Naive thymus-derived CD4-positive, alpha-beta T cell (primary cell): ENCODE measurements around the gene MORN5. TPM values are rescaled to one million over a fixed set of nuclear protein-coding genes. Genes with fewer than 3 reads are reported as not detected.

Experiments
- ATAC-seq: fragments of 150-1000 bp; cut with Tn5 transposase; 2 replicates; pipeline ENCODE4 v1.10.0; 2021; ENCODE audit warnings: mild to moderate bottlenecking, moderate library complexity
- CTCF ChIA-PET: fragments of 350-600 bp; sonication (Branson Sonifier 250); formaldehyde crosslinking; loops from one replicate; lab custom pipeline; 2021; ENCODE audit warnings: antibody characterized with exemption; lab: Charles Lee
- POLR2A ChIA-PET: fragments of 350-600 bp; sonication (Branson Sonifier 250); formaldehyde crosslinking; loops from one replicate; lab custom pipeline; 2021; ENCODE audit warnings: antibody characterized with exemption, inconsistent platforms; lab: Charles Lee
- DNase-seq, 9 donors: peaks; one replicate each; pipeline versions ENCODE4 v3.0.0 to v3.0.0-alpha.2; 2020 to 2022; ENCODE audit warnings: mixed read lengths in 1 of 9
- H3K27ac ChIP-seq: one replicate; pipeline ENCODE4 v1.7.0; 2013; ENCODE audit warnings: mild to moderate bottlenecking, low read depth, low read length, moderate library complexity
- H3K27me3 ChIP-seq, 2 donors: one replicate each; pipeline ENCODE4 v1.7.0; 2013; ENCODE audit warnings: low read length in 2 of 2, mild to moderate bottlenecking in 2 of 2, moderate library complexity in 2 of 2; ENCODE audit not compliant: control insufficient read depth in 2 of 2, insufficient read depth in 2 of 2
- H3K36me3 ChIP-seq, 3 experiments: 1 replicate in 2 of 3; 2 replicates in 1 of 3; pipeline ENCODE4 v1.7.0; 2013; ENCODE audit warnings: low read length in 3 of 3, mild to moderate bottlenecking in 3 of 3, moderate library complexity in 1 of 3; ENCODE audit not compliant: insufficient read depth in 3 of 3, control insufficient read depth in 2 of 3
- H3K4me1 ChIP-seq, 2 donors: one replicate each; pipeline ENCODE4 v1.7.0; 2013; ENCODE audit warnings: low read length in 2 of 2, mild to moderate bottlenecking in 2 of 2, moderate library complexity in 1 of 2; ENCODE audit not compliant: control insufficient read depth in 2 of 2, insufficient read depth in 2 of 2
- H3K4me3 ChIP-seq: 2 replicates; pipeline ENCODE4 v1.7.0; 2013; ENCODE audit warnings: mild to moderate bottlenecking, low read length
- H3K9me3 ChIP-seq, 3 experiments: 1 replicate in 2 of 3; 2 replicates in 1 of 3; pipeline ENCODE4 v1.7.0; 2013; ENCODE audit warnings: low read length in 3 of 3; ENCODE audit not compliant: control insufficient read depth in 2 of 3
- H3K27ac Mint-ChIP-seq, 9 donors: one replicate each; pipeline ENCODE4 v1.8.0; 2020 to 2022; ENCODE audit warnings: mixed read lengths in 9 of 9, mild to moderate bottlenecking in 8 of 9, moderate library complexity in 5 of 9, inconsistent platforms in 2 of 9
- H3K27me3 Mint-ChIP-seq, 5 donors: one replicate each; pipeline ENCODE4 v1.8.0; 2021 to 2022; ENCODE audit warnings: mixed read lengths in 5 of 5, mild to moderate bottlenecking in 1 of 5
- H3K36me3 Mint-ChIP-seq, 5 donors: one replicate each; pipeline ENCODE4 v1.8.0; 2020 to 2022; ENCODE audit warnings: mixed read lengths in 5 of 5, mild to moderate bottlenecking in 3 of 5, inconsistent platforms in 1 of 5
- H3K4me1 Mint-ChIP-seq, 7 donors: one replicate each; pipeline ENCODE4 v1.8.0; 2020 to 2022; ENCODE audit warnings: mixed read lengths in 7 of 7, mild to moderate bottlenecking in 3 of 7, inconsistent platforms in 1 of 7
- H3K4me3 Mint-ChIP-seq, 10 donors: one replicate each; pipeline ENCODE4 v1.8.0; 2020 to 2022; ENCODE audit warnings: mild to moderate bottlenecking in 10 of 10, mixed read lengths in 10 of 10, moderate library complexity in 6 of 10, inconsistent platforms in 2 of 10
- H3K9me3 Mint-ChIP-seq, 11 donors: one replicate each; pipeline ENCODE4 v1.8.0; 2020 to 2022; ENCODE audit warnings: mixed read lengths in 11 of 11, mild to moderate bottlenecking in 4 of 11, inconsistent platforms in 1 of 11, moderate library complexity in 1 of 11
- intact Hi-C, 2 donors: fragments of 100-400 bp; cut with micrococcal nuclease; formaldehyde crosslinking; loops; one replicate each; pipeline ENCODE4 v1.15.1; 2023
- polyA plus RNA-seq, 2 donors: library from polyadenylated mRNA; unstranded; fragments of 300-500 nt; fragmentation: Illumina TruSeq; gene quantifications; one replicate each; pipeline ENCODE4 v1.2.3, GENCODE V29; 2021
- total RNA-seq, 6 experiments: library from RNA in 5 of 6; stranded (reverse) in 5 of 6; gene quantifications; 1 replicate in 5 of 6; 2 replicates in 1 of 6; pipeline ENCODE4 v1.2.3 and lab custom pipeline; 2021 to 2026

The MORN5 gene
- total and polyA plus RNA-seq, 7 experiments from 2014 or later: not detected

DNA sequence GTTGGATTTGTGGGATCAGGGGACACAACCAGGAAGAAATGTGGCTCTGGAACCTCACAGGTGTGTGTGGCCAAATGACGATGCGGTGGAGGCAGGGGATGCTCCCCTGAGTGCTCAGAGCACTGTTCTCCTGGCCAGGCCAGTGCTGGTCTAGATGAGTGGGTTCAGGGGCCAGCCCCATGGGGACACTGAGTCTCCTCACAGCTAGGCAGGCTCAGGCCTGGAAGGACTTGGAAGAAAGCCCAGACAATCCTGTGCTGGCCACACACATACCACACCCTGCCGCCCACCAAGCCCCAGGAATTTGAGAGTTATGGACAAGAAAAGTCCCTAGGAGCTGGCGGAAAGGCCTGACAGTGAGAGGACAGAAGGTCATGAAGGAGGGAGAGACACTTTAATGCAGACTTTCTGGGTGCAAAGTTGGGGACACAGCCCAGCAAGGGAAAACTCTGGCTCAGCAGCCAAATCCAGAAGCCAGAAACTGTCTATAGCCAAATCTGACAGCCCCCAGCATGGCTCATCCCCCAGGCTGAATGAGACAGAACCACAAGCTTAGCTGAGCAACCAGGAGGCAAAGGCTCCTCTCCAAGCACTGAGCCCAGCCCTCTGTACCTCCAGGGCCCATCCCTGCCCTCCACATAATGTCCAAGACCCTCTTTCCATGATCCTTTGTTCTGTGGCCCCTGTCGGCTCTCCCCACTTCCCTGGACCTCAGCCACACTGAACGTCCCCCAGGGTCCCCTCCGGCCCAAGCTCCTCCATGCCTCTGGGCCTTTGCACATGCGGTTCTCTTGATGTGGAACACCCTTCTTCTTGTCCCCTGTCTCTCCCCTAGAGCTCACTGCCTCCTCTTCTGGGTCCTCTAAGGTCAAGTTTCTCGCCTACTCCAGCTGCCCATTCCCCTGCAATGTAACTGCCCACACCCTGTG lies 46.7 kb downstream of the MORN5 start:
- Histone ChIP-seq H3K27ac (no peak overlapping the region), H3K36me3 (no peaks in the 10 kb centered on the region), H3K4me3 (no peak overlapping the region), H3K4me1 (no peaks in the 10 kb centered on the region), H3K9me3 (no peaks in the 10 kb centered on the region), H3K27me3 (no peaks in the 10 kb centered on the region)
- no peak overlapping the region for H3K4me3 Mint-ChIP-seq
- intact Hi-C loops: no loop called here
- ChIA-PET POLR2A (no interaction called here), CTCF (no interaction called here)
- peaks cover 10 to 39% (median 25%) of the 10 kb centered on the region in 5 donors for H3K27me3 Mint-ChIP-seq
- no peak overlapping the region for H3K27ac Mint-ChIP-seq
- ATAC-seq: no peak
- H3K4me1 Mint-ChIP-seq: no peaks in the 10 kb centered on the region
- DNase-seq: no peak
- no peaks in the 10 kb centered on the region for H3K9me3 Mint-ChIP-seq
- no peaks in the 10 kb centered on the region for H3K36me3 Mint-ChIP-seq

- H3K27ac Mint-ChIP-seq: no peak overlapping the region
- ChIA-PET CTCF (no interaction called here), POLR2A (no interaction called here)
- H3K27ac ChIP-seq: no peak overlapping the region
- H3K27me3 Mint-ChIP-seq: peaks cover 17 to 45% (median 32%) of the 10 kb centered on the region in 5 donors
- H3K4me1 ChIP-seq: no peaks in the 10 kb centered on the region
- DNase-seq: no peak
- H3K9me3 ChIP-seq: no peaks in the 10 kb centered on the region
- H3K4me3 Mint-ChIP-seq: no peak overlapping the region
- peaks cover 0 to 6% of the 10 kb centered on the region in 2 donors for H3K27me3 ChIP-seq
- H3K4me3 ChIP-seq: no peak overlapping the region
- ATAC-seq: no peak
- intact Hi-C loops: no loop called here
- no peaks in the 10 kb centered on the region for H3K36me3 Mint-ChIP-seq
- H3K9me3 Mint-ChIP-seq: no peaks in the 10 kb centered on the region
- H3K36me3 ChIP-seq: no peaks in the 10 kb centered on the region
- H3K4me1 Mint-ChIP-seq: no peaks in the 10 kb centered on the region
Observed at GRCh38 chr9:122207096-122207495, 47.4 kb downstream of the MORN5 start.

DNA sequence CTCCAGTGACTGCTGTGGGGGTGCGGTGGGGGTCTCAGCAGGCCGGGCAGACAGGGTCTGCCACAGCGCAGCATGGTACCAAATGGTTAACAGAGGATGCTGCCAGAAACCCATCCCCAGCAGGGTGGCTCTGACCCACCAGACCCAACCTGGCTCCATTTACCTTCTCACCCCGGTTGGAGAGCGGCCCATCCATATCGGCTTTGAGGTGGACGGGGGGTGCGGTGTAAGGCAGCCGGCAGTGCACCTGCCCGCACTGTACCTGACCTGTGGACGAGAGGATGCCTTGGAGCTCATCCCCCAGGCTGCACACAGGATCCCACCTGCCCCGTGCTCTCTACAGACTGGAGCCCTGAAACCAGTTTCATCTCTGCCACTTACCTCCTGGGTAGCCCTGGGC lies 49.7 kb downstream of the MORN5 start:
- Mint-ChIP-seq H3K27ac (no peak overlapping the region), H3K36me3 (no peaks in the 10 kb centered on the region), H3K27me3 (peaks cover 37 to 59% (median 49%) of the 10 kb centered on the region in 5 donors), H3K4me1 (peaks cover 5 to 11% (median 9%) of the 10 kb centered on the region in 7 donors), H3K9me3 (peaks cover 0 to 6% (median 0%) of the 10 kb centered on the region in 11 donors), H3K4me3 (no peak overlapping the region)
- no peaks in the 10 kb centered on the region for H3K9me3 ChIP-seq
- intact Hi-C loops: no loop called here
- H3K4me1 ChIP-seq: peaks cover 0 to 6% of the 10 kb centered on the region in 2 donors
- CTCF ChIA-PET: no interaction called here
- ATAC-seq: no peak
- POLR2A ChIA-PET: interaction anchor here (0.6 kb wide), 1 partner anchor 933 kb away, joined by 4 read pairs; no protein-coding TSS in a partner anchor
- H3K27ac ChIP-seq: no peak overlapping the region
- DNase-seq: no peak
- no peaks in the 10 kb centered on the region for H3K36me3 ChIP-seq
- H3K27me3 ChIP-seq: peaks cover 6 to 14% of the 10 kb centered on the region in 2 donors
- no peak overlapping the region for H3K4me3 ChIP-seq

DNA sequence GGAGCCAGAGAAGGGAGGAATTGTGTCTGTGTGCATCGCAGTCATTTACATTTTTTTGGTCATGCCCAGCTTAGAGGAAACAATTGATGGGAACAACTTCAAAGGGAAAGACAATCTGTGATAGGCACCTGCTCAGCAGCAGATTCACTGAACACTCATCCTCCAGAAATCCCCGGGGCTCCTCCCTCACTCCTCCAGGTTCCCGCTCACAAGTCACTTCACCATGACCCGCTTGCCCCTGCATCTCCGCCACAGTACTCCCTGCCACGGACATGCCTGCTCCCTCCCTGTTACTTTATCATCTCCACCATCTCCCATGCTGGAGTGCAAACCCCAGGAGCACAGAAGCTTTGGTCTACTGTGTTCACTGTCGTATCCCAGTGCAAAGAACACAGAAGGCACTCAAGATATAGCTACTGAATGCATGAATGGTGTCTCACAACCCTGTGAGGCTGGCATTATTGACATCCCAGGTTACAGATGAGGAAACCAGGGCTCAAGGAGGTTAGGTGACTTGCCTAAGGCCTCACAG lies 52.8 kb downstream of the MORN5 start:
- Mint-ChIP-seq H3K4me3 (peak overlapping the region; percentile 61 to 81 (median 72)), H3K27me3 (peaks cover 62 to 84% (median 65%) of the 10 kb centered on the region in 5 donors), H3K27ac (peak overlapping the region in 2 of 9 donors; percentile 9 to 14), H3K9me3 (peaks cover 0 to 8% (median 0%) of the 10 kb centered on the region in 11 donors), H3K4me1 (peaks cover 5 to 14% (median 11%) of the 10 kb centered on the region in 7 donors), H3K36me3 (no peaks in the 10 kb centered on the region)
- Histone ChIP-seq H3K27me3 (peaks cover 6 to 16% of the 10 kb centered on the region in 2 donors), H3K4me1 (peaks cover 0 to 6% of the 10 kb centered on the region in 2 donors), H3K4me3 (no peak overlapping the region), H3K27ac (no peak overlapping the region), H3K36me3 (no peaks in the 10 kb centered on the region), H3K9me3 (no peaks in the 10 kb centered on the region)
- no peak for DNase-seq
- intact Hi-C loops: loop anchor here in 1 of 2 donors (5.0 kb wide), 1 partner anchor 120 kb away; the partner anchor contains the start of gene TTLL11
- ChIA-PET CTCF (no interaction called here), POLR2A (no interaction called here)
- no peak for ATAC-seq

- peaks cover 0 to 6% of the 10 kb centered on the region in 2 donors for H3K4me1 ChIP-seq
- H3K4me1 Mint-ChIP-seq: peaks cover 6 to 19% (median 14%) of the 10 kb centered on the region in 7 donors
- no peaks in the 10 kb centered on the region for H3K36me3 ChIP-seq
- peak overlapping the region; percentile 35 for H3K4me3 ChIP-seq
- peak overlapping the region; percentile 61 to 81 (median 72) for H3K4me3 Mint-ChIP-seq
- DNase-seq (no peak), ATAC-seq (no peak)
- peaks cover 61 to 84% (median 71%) of the 10 kb centered on the region in 5 donors for H3K27me3 Mint-ChIP-seq
- no peak overlapping the region for H3K27ac ChIP-seq
- ChIA-PET CTCF (no interaction called here), POLR2A (no interaction called here)
- peak overlapping the region in 1 of 9 donors; percentile 42 for H3K27ac Mint-ChIP-seq
- peaks cover 0 to 8% (median 0%) of the 10 kb centered on the region in 11 donors for H3K9me3 Mint-ChIP-seq
- intact Hi-C loops: loop anchor here in 1 of 2 donors (5.0 kb wide), 1 partner anchor 121 kb away; the partner anchor contains the start of gene TTLL11
- H3K9me3 ChIP-seq: no peaks in the 10 kb centered on the region
- peaks cover 6 to 16% of the 10 kb centered on the region in 2 donors for H3K27me3 ChIP-seq
- H3K36me3 Mint-ChIP-seq: no peaks in the 10 kb centered on the region
Observed at GRCh38 chr9:122213102-122213588, 53.4 kb downstream of the MORN5 start.

- H3K4me1 Mint-ChIP-seq: peaks cover 13 to 25% (median 20%) of the 10 kb centered on the region in 7 donors
- peaks cover 6 to 22% of the 10 kb centered on the region in 2 donors for H3K27me3 ChIP-seq
- no peak overlapping the region for H3K27ac Mint-ChIP-seq
- ATAC-seq (peak; percentile 75), DNase-seq (peak; percentile 11 to 66 (median 28))
- H3K4me1 ChIP-seq: peaks cover 0 to 10% of the 10 kb centered on the region in 2 donors
- H3K4me3 ChIP-seq: peak overlapping the region; percentile 35
- POLR2A ChIA-PET: no interaction called here
- intact Hi-C loops: loop anchor here in 1 of 2 donors (1.0 to 5.0 kb wide), 3 partner anchors 50 to 122 kb away; partner anchors contain the start of genes MORN5, MRRF, NDUFA8 and RBM18
- peak overlapping the region; percentile 61 to 83 (median 76) for H3K4me3 Mint-ChIP-seq
- no peak overlapping the region for H3K27ac ChIP-seq
- no peaks in the 10 kb centered on the region for H3K36me3 Mint-ChIP-seq
- H3K27me3 Mint-ChIP-seq: peaks cover 66 to 90% (median 75%) of the 10 kb centered on the region in 5 donors
- no peaks in the 10 kb centered on the region for H3K36me3 ChIP-seq
- CTCF ChIA-PET: no interaction called here
- no peaks in the 10 kb centered on the region for H3K9me3 ChIP-seq
- H3K9me3 Mint-ChIP-seq: peaks cover 0 to 10% (median 0%) of the 10 kb centered on the region in 11 donors
Observed at GRCh38 chr9:122213589-122214413, 54.1 kb downstream of the MORN5 start.
